Thymus (tissue), 11 donors: ENCODE data around the gene MASTL. TPM values are rescaled to one million over a fixed set of nuclear protein-coding genes. Genes with fewer than 3 reads are reported as not detected.
A peak's percentile ranks its signal among the peaks of the same experiment; 100 is the strongest.
"Not testable (repeated sequence)": the region's sequence is repeated elsewhere in the genome, so short reads cannot be mapped to it uniquely, and the experiment has no call there.

Experiments used
- DNase-seq, 9 donors: peaks; one replicate each; pipeline ENCODE4 v3.0.0-alpha.2; 2013; ENCODE audit warnings: low spot score in 9 of 9, low read depth in 6 of 9, missing footprints in 1 of 9
- H3K27ac ChIP-seq, 2 donors: one replicate each; pipeline ENCODE4 v1.5.1; 2013; ENCODE audit warnings: control low read depth in 1 of 2, low read depth in 1 of 2, low read length in 1 of 2, mild to moderate bottlenecking in 1 of 2, moderate library complexity in 1 of 2
- H3K27me3 ChIP-seq, 2 donors: one replicate each; pipeline ENCODE4 v1.5.1; 2013; ENCODE audit warnings: low read length in 1 of 2; ENCODE audit not compliant: control insufficient read depth in 2 of 2, insufficient read depth in 1 of 2
- H3K36me3 ChIP-seq, 2 donors: one replicate each; pipeline ENCODE4 v1.5.1; 2013; ENCODE audit warnings: low read length in 1 of 2, mild to moderate bottlenecking in 1 of 2, moderate library complexity in 1 of 2; ENCODE audit not compliant: control insufficient read depth in 2 of 2, insufficient read depth in 2 of 2
- H3K4me1 ChIP-seq, 2 donors: one replicate each; pipeline ENCODE4 v1.5.1; 2013; ENCODE audit warnings: low read length in 2 of 2; ENCODE audit not compliant: control insufficient read depth in 2 of 2, insufficient read depth in 2 of 2
- H3K4me3 ChIP-seq, 2 donors: one replicate each; pipeline ENCODE4 v1.5.1; 2013; ENCODE audit warnings: low read length in 2 of 2, control low read depth in 1 of 2, mild to moderate bottlenecking in 1 of 2
- H3K9me3 ChIP-seq, 2 donors: one replicate each; pipeline ENCODE4 v1.5.1; 2013; ENCODE audit warnings: low read length in 1 of 2, mild to moderate bottlenecking in 1 of 2; ENCODE audit not compliant: control insufficient read depth in 2 of 2, insufficient read depth in 1 of 2
- WGBS: extraction: QIAGEN DNeasy Blood & Tissue Kit; methylation state at CpG from one replicate; pipeline ENCODE4 v1.1.7; 2013; 5-methylcytosine and 5-hydroxymethylcytosine counted together
- polyA plus RNA-seq: library from polyadenylated mRNA; stranded (reverse); fragments of 200-250 nt; gene quantifications from one replicate; pipeline ENCODE4 v1.2.3, GENCODE V29; 2013
- total RNA-seq: library from RNA; stranded (reverse); fragments of 120-200 nt; gene quantifications from one replicate; pipeline ENCODE4 v1.2.4, GENCODE V29; 2013
- donor health status: healthy.

The MASTL gene
- total and polyA plus RNA-seq, 2 donors, result 10.2 to 19.3 TPM

DNA sequence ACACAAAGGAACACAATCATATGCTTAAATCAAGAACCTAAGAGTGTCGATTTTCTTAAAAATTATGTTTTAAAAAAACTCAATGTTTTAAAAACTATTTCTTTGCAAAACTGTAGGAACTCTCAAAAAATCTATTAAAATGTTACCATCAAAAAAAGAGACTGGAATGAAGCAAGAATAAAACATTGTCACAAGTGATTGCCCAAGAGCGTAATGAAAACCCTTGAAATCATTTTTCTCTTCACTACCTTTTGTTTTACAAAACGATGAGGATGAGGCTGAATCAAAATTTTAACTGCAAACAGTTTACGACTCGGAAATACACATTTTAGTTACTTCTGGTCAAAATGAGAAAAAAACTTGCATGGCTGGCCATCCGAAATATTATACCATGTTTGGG, 1.8 kb upstream of the MASTL start:
- Histone ChIP-seq H3K27me3 (no peaks in the 10 kb centered on the region), H3K9me3 (no peaks in the 10 kb centered on the region), H3K36me3 (peaks cover 4 to 6% of the 10 kb centered on the region in 2 donors), H3K4me3 (peak overlapping the region; percentile 84 to 95), H3K4me1 (peaks cover 7 to 8% of the 10 kb centered on the region in 2 donors), H3K27ac (peak overlapping the region in 1 of 2 donors; percentile 99)
- DNase-seq, result peak in 1 of 9 donors; percentile 7
- WGBS, result 10% methylated on average over 6 of the region's 6 CpGs

DNA sequence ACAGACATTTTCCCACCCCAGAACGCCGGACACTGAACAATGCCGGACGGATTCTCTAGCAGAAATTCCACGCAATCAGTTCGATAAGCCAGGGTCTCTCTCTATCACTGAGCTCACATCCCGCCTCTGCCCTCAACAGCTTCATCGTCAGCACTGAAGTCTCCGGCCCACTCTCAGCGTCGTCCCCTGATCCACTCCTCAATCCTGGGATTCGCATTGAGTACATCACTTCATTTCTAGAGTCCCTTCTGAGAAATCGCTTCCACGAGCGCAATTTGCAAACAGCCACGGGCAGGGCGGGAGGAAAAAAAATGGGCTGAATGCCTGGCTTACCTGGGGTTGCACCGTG, 1.3 kb upstream of the MASTL start:
- Histone ChIP-seq H3K36me3 (peaks cover 2 to 6% of the 10 kb centered on the region in 2 donors), H3K27me3 (no peaks in the 10 kb centered on the region), H3K4me1 (peaks cover 7 to 8% of the 10 kb centered on the region in 2 donors), H3K9me3 (no peaks in the 10 kb centered on the region), H3K27ac (peak overlapping the region; percentile 99 to 100), H3K4me3 (peak overlapping the region; percentile 84 to 95)
- DNase-seq, result peak in 3 of 9 donors; percentile 15 to 41 (median 25)
- under 1% methylated on average over 18 of the region's 18 CpGs for WGBS

DNA sequence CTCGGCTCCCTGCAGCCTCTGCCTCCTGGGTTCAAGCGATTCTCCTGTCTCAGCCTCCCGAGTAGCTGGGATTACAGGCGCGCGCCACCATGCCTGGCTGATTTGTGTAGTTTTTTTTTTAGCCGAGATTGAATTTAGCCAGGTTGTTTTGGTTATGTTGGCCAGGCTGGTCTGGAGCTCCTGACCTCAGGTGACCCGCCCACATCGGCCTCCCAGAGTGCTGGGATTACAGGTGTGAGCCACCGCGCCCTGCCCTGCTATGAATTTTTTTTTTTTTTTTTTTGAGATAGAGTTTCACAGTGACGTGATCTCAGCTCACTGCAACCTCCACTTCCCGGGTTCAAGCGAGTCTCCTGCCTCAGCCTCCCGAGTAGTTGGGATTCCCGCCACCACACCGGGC, 1.4 kb downstream of the MASTL start:
- WGBS, result 91% methylated on average over 17 of the region's 17 CpGs
- H3K27ac ChIP-seq, result peak overlapping the region in 1 of 2 donors; percentile 99
- not testable (repeated sequence) for DNase-seq, H3K4me1 ChIP-seq, H3K27me3 ChIP-seq, H3K9me3 ChIP-seq
- peaks cover 5 to 28% of the 10 kb centered on the region in 2 donors for H3K36me3 ChIP-seq
- H3K4me3 ChIP-seq, result peak overlapping the region; percentile 84 to 95

DNA sequence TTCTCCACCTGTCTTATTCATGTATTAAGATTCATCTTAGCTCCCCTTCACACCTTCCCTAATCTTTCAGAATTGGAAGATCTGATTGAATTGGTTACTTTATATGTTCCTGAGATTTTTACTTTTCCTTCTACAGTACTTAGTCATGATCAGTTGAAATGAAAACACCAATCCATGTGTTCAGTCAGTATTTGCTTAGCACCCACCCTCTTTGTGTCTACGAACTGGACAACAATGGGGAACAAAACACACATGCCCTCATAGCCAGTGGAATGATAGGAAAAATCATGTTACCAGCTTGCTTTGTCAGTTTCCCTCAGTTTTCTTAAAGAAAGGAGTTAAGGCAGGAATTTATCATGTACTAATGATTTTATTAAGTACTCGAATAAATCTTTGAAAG, 2.0 kb downstream of the MASTL start:
- WGBS, result 93% methylated on average over 2 of the region's 2 CpGs
- H3K4me1 ChIP-seq, result peaks cover 7 to 8% of the 10 kb centered on the region in 2 donors
- no peaks in the 10 kb centered on the region for H3K27me3 ChIP-seq
- H3K27ac ChIP-seq, result no peak overlapping the region
- peaks cover 5 to 29% of the 10 kb centered on the region in 2 donors for H3K36me3 ChIP-seq
- H3K4me3 ChIP-seq, result no peak overlapping the region
- H3K9me3 ChIP-seq, result no peaks in the 10 kb centered on the region
- no peak for DNase-seq

DNA sequence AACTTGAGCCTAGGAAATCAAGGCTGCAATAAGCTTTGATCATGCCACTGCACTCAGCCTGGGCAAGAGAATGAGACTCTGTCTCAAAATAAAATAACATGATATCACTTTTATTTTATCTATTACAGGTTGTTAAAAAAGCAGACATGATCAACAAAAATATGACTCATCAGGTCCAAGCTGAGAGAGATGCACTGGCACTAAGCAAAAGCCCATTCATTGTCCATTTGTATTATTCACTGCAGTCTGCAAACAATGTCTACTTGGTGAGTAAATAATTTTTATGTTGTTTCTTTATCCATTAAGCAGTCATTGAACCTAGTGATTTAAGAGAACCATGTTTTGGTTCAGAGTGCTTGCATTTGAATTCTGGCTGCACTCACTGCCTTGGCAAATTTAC, 3.3 kb downstream of the MASTL start:
- H3K36me3 ChIP-seq, result peaks cover 8 to 29% of the 10 kb centered on the region in 2 donors
- no peaks in the 10 kb centered on the region for H3K27me3 ChIP-seq
- H3K27ac ChIP-seq, result no peak overlapping the region
- DNase-seq, result no peak
- H3K9me3 ChIP-seq, result no peaks in the 10 kb centered on the region
- peaks cover 0 to 7% of the 10 kb centered on the region in 2 donors for H3K4me1 ChIP-seq
- H3K4me3 ChIP-seq, result no peak overlapping the region

DNA sequence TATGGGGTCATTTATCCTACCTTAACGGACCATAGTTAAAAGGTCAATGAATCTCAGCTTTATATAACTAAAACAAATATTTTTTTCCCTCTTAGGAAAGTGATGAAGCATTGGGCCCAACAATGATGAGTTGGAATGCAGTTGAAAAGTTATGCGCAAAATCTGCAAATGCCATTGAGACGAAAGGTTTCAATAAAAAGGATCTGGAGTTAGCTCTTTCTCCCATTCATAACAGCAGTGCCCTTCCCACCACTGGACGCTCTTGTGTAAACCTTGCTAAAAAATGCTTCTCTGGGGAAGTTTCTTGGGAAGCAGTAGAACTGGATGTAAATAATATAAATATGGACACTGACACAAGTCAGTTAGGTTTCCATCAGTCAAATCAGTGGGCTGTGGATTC, 14.7 kb downstream of the MASTL start:
- 98% methylated on average over 4 of the region's 4 CpGs for WGBS
- H3K9me3 ChIP-seq, result no peaks in the 10 kb centered on the region
- peaks cover 20 to 60% of the 10 kb centered on the region in 2 donors for H3K36me3 ChIP-seq
- H3K27me3 ChIP-seq, result no peaks in the 10 kb centered on the region
- no peaks in the 10 kb centered on the region for H3K4me1 ChIP-seq
- H3K27ac ChIP-seq, result no peak overlapping the region
- H3K4me3 ChIP-seq, result no peak overlapping the region
- no peak for DNase-seq

DNA sequence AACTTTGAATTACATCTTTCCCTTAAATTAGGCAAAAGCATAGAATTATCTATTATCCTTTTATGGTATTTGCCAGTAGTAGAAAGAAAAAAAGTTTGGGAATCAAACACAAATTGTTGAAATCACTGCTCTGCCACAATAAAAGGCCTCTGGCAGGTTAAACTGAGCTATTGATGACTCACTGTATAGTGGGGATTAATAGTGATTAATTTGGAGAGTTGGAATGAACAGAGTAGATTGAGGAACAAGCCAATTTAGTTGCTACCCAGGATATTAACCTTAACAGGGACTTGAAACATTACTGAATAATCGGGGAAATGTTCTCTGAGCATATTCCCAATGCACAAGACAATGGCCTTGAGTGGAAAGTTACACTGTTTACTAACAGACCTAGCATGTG, 33.1 kb downstream of the MASTL start:
- no peaks in the 10 kb centered on the region for H3K4me1 ChIP-seq
- H3K9me3 ChIP-seq, result no peaks in the 10 kb centered on the region
- H3K27me3 ChIP-seq, result no peaks in the 10 kb centered on the region
- peaks cover 16 to 21% of the 10 kb centered on the region in 2 donors for H3K36me3 ChIP-seq
- 100% methylated on average over 1 of the region's 1 CpG for WGBS
- no peak overlapping the region for H3K27ac ChIP-seq
- H3K4me3 ChIP-seq, result no peak overlapping the region
- DNase-seq, result no peak

DNA sequence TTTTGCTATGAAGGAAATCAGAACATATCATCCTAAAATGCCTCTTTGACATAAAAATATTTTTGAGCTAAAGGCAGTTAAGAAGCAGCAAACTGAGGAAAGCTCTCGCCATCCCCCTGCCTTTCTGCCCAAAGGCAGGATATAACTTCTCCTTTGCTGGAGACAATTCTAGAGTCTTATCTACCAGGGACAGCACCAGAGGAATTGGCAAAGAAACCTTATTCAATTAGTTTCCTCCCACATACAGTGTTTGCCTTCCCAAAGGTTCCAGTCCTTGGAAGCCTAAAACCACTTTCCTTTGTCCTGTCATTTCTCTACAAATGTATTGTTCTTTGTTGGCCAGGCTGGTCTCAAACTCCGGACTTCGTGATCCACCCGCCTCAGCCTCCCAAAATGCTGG, 33.7 kb downstream of the MASTL start:
- WGBS, result over 99% methylated on average over 4 of the region's 4 CpGs
- Histone ChIP-seq H3K27me3 (no peaks in the 10 kb centered on the region), H3K4me1 (no peaks in the 10 kb centered on the region), H3K27ac (no peak overlapping the region), H3K4me3 (no peak overlapping the region), H3K36me3 (peaks cover 13 to 17% of the 10 kb centered on the region in 2 donors), H3K9me3 (no peaks in the 10 kb centered on the region)
- DNase-seq, result no peak

DNA sequence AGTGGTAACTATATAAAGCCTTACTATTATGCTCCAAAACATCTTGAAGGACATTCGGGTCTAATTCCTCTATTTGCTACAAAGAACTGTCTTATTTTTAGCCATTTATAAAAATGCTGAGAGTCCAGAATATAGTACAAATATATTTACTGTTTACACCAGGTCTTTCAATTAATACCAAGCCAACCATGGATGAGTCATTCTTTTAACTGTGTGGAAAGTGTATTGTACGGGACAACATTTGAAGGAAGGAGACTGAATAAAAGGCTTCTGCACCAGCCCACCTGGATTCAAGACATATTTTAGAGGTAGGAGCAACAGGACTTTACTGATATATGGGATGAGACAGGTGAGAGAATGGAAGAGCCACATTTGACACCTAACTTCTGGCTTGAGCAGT, 35.4 kb downstream of the MASTL start:
- no peaks in the 10 kb centered on the region for H3K9me3 ChIP-seq
- no peak overlapping the region for H3K4me3 ChIP-seq
- H3K4me1 ChIP-seq, result no peaks in the 10 kb centered on the region
- DNase-seq, result no peak
- peaks cover 8% of the 10 kb centered on the region in 2 donors for H3K36me3 ChIP-seq
- WGBS, result 98% methylated on average over 2 of the region's 2 CpGs
- no peaks in the 10 kb centered on the region for H3K27me3 ChIP-seq
- no peak overlapping the region for H3K27ac ChIP-seq

DNA sequence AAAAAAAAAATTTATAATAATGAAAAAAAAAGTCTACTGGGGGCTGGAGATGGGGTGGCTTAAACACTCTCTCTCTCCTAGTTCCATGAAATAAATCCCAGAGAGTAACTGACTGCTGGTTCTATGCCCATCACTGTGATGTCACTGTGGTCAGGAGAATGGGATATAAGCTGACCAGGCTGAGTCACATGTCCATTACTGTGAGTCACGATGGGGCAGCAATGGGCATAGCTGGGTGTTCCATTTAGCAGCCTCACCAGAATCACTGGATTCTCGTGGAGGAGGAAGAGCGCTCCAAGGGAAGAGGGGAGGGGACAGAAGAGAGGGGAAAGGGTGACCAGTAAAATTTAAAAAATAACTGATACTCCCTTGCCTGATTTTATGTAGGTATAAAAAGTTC, 37.1 kb downstream of the MASTL start:
- Histone ChIP-seq H3K27ac (no peak overlapping the region), H3K27me3 (no peaks in the 10 kb centered on the region), H3K4me3 (no peak overlapping the region), H3K36me3 (peaks cover 6 to 8% of the 10 kb centered on the region in 2 donors), H3K9me3 (no peaks in the 10 kb centered on the region), H3K4me1 (no peaks in the 10 kb centered on the region)
- WGBS, result 98% methylated on average over 3 of the region's 3 CpGs
- DNase-seq, result no peak
